ENCODE results near the gene LY86. TPM values are rescaled to one million over a fixed set of nuclear protein-coding genes. Genes with fewer than 3 reads are reported as not detected.

Gene LY86
- total RNA-seq, 1 experiment from 2014 or later = not detected

DNA sequence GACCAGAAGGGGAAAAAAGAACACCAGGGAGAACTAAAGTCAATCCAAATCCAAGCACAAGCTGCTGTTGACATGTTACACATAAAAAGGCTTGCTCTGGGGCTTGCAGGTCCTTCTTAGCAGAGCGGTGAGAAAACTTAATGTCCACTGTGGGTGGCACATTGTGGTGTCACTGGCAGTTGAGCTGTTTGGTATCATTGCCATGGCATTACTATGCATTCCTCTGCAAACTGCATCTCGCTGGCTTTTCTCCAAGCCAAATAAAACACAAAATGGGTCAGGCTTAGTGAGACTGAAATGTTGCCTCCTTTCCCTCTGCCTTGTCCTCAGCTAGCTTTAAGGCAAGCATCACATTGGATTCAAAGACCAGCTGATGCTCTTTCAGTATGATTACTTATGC is 40.9 kb downstream of the LY86 start:
- no peak overlapping the region for H3K27ac Mint-ChIP-seq (ENCODE audit: low read depth, unreplicated experiment)
- no peaks in the 10 kb centered on the region for H3K9me3 Mint-ChIP-seq (ENCODE audit: unreplicated experiment)
- ChIA-PET CTCF (no interaction called here), POLR2A (interaction anchor here (1.6 kb wide), 1 partner anchor 16 kb away, joined by 3 read pairs; no protein-coding TSS in a partner anchor)
- peaks cover 40% of the 10 kb centered on the region for H3K27me3 Mint-ChIP-seq (ENCODE audit: insufficient read depth, unreplicated experiment)
- peak; percentile 34 for DNase-seq (ENCODE audit: unreplicated experiment)
- peaks cover 17% of the 10 kb centered on the region for H3K4me1 Mint-ChIP-seq (ENCODE audit: insufficient read depth, unreplicated experiment)
- TF ChIP-seq, protein P1, sequence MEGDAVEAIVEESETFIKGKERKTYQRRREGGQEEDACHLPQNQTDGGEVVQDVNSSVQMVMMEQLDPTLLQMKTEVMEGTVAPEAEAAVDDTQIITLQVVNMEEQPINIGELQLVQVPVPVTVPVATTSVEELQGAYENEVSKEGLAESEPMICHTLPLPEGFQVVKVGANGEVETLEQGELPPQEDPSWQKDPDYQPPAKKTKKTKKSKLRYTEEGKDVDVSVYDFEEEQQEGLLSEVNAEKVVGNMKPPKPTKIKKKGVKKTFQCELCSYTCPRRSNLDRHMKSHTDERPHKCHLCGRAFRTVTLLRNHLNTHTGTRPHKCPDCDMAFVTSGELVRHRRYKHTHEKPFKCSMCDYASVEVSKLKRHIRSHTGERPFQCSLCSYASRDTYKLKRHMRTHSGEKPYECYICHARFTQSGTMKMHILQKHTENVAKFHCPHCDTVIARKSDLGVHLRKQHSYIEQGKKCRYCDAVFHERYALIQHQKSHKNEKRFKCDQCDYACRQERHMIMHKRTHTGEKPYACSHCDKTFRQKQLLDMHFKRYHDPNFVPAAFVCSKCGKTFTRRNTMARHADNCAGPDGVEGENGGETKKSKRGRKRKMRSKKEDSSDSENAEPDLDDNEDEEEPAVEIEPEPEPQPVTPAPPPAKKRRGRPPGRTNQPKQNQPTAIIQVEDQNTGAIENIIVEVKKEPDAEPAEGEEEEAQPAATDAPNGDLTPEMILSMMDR (IDR thresholded peaks at IDR 0.05; ENCODE audit: unreplicated experiment) = no peak
- no TSS peak for BruUV-seq (replicated peaks)
- intact Hi-C loops (cut with micrococcal nuclease) = no loop called here
- no peak overlapping the region for H3K4me3 Mint-ChIP-seq (ENCODE audit: unreplicated experiment)
- H3K36me3 Mint-ChIP-seq (ENCODE audit: insufficient read depth, unreplicated experiment) = no peaks in the 10 kb centered on the region

DNA sequence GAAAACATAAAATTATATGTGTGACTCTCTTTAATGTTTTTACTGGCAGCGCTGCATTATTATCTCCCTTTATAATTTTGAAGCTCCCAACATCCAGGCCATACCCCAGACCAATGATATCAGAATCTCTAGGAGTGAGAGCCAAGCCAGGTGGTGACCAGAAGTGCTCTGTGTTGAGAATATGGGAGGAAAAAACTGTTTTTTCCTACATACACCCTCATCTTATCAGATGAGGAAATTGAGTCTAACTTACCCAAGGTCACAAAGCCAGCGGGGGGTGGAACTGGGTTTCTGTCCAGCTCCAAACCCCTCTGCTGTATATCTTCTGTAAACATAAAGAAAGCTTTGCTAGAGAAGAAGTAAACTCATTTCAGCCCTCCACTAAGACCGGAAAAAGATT is 42.5 kb downstream of the LY86 start:
- intact Hi-C loops (cut with micrococcal nuclease) = no loop called here
- peaks cover 17% of the 10 kb centered on the region for H3K4me1 Mint-ChIP-seq (ENCODE audit: insufficient read depth, unreplicated experiment)
- no peak overlapping the region for H3K27ac Mint-ChIP-seq (ENCODE audit: low read depth, unreplicated experiment)
- BruUV-seq (replicated peaks) = no TSS peak
- DNase-seq (ENCODE audit: unreplicated experiment) = no peak
- TF ChIP-seq, protein P1 (IDR thresholded peaks at IDR 0.05; ENCODE audit: unreplicated experiment) = no peak
- POLR2A ChIA-PET = interaction anchor here (0.7 to 1.5 kb wide), 2 partner anchors 12 to 18 kb away, joined by 3 to 4 read pairs; no protein-coding TSS in a partner anchor
- no peaks in the 10 kb centered on the region for H3K9me3 Mint-ChIP-seq (ENCODE audit: unreplicated experiment)
- CTCF ChIA-PET = interaction anchor here (1.2 kb wide), 1 partner anchor 574 kb away, joined by 3 read pairs; no protein-coding TSS in a partner anchor
- no peaks in the 10 kb centered on the region for H3K36me3 Mint-ChIP-seq (ENCODE audit: insufficient read depth, unreplicated experiment)
- H3K4me3 Mint-ChIP-seq (ENCODE audit: unreplicated experiment) = no peak overlapping the region
- H3K27me3 Mint-ChIP-seq (ENCODE audit: insufficient read depth, unreplicated experiment) = peaks cover 24% of the 10 kb centered on the region

GRCh38 chr6:6631534-6632276 is 43.2 kb downstream of the LY86 start:
- no peak overlapping the region for H3K27ac Mint-ChIP-seq (ENCODE audit: low read depth, unreplicated experiment)
- TF ChIP-seq, protein P1 (IDR thresholded peaks at IDR 0.05; ENCODE audit: unreplicated experiment) = no peak
- H3K4me1 Mint-ChIP-seq (ENCODE audit: insufficient read depth, unreplicated experiment) = peaks cover 17% of the 10 kb centered on the region
- intact Hi-C loops (cut with micrococcal nuclease) = no loop called here
- H3K36me3 Mint-ChIP-seq (ENCODE audit: insufficient read depth, unreplicated experiment) = no peaks in the 10 kb centered on the region
- no TSS peak for BruUV-seq (replicated peaks)
- DNase-seq (ENCODE audit: unreplicated experiment) = peak; percentile 69
- POLR2A ChIA-PET = interaction anchor here (0.7 to 1.5 kb wide), 2 partner anchors 11 to 19 kb away, joined by 3 to 4 read pairs; no protein-coding TSS in a partner anchor
- H3K27me3 Mint-ChIP-seq (ENCODE audit: insufficient read depth, unreplicated experiment) = peaks cover 22% of the 10 kb centered on the region
- H3K4me3 Mint-ChIP-seq (ENCODE audit: unreplicated experiment) = no peak overlapping the region
- no peaks in the 10 kb centered on the region for H3K9me3 Mint-ChIP-seq (ENCODE audit: unreplicated experiment)
- CTCF ChIA-PET = interaction anchor here (0.6 kb wide), 2 partner anchors 269 to 612 kb away, joined by 3 read pairs; no protein-coding TSS in a partner anchor

DNA sequence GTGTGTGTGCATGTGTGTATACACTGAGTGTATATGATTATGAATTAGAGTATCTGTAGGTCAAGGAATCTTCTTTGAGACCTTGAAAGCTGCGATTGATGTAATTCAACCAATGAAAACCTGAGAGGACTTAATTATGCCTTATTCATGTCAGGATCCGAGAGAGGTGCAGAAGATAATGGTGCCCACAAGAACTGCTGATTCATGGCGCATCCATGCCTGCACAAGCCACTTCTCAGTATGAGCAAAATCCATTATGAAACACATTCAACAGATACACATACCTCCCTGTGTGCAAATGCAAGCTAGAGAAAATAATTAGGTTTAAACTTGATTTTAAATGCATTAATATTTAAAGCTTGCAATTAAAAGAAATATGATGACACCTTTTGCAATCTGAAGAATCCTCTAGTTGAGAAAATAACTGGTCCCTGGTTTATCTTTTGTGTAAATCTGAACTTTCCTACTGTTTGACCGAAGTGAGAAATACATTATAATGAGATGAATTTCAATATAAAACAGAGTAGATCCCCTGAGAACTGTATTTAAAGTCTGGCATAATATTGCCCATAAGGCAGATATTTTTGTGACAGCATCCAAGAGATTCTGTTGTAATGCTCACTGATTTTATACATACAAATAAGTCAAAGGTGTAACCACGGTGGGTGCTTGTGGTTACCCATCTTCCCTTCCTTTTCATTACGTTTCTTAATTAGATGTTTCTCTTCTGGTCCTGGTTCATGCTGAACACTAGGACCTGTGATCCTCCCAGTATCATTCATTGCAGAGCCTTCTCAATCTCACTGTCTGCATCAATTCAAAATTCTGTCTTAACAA is 45.6 kb downstream of the LY86 start:
- H3K4me1 Mint-ChIP-seq (ENCODE audit: insufficient read depth, unreplicated experiment) = peaks cover 17% of the 10 kb centered on the region
- no peak overlapping the region for H3K27ac Mint-ChIP-seq (ENCODE audit: low read depth, unreplicated experiment)
- no peak overlapping the region for H3K4me3 Mint-ChIP-seq (ENCODE audit: unreplicated experiment)
- no peaks in the 10 kb centered on the region for H3K27me3 Mint-ChIP-seq (ENCODE audit: insufficient read depth, unreplicated experiment)
- ChIA-PET CTCF (no interaction called here), POLR2A (no interaction called here)
- H3K9me3 Mint-ChIP-seq (ENCODE audit: unreplicated experiment) = no peaks in the 10 kb centered on the region
- intact Hi-C loops (cut with micrococcal nuclease) = no loop called here
- no TSS peak for BruUV-seq (replicated peaks)
- H3K36me3 Mint-ChIP-seq (ENCODE audit: insufficient read depth, unreplicated experiment) = no peaks in the 10 kb centered on the region
- DNase-seq (ENCODE audit: unreplicated experiment) = no peak
- TF ChIP-seq, protein P1 (IDR thresholded peaks at IDR 0.05; ENCODE audit: unreplicated experiment) = no peak
